DOHH2 (cell line): ENCODE results near the gene IRF1.

ENCODE experiments used
- H3F3A ChIP-seq: fragments of 200-600 bp; sonication (generic), shearing (Covaris generic); 2 replicates; pipeline ENCODE4 v1.6.0; 2016; ENCODE audit warnings: antibody characterized with exemption, mild to moderate bottlenecking; ENCODE audit not compliant: control insufficient read depth, insufficient read depth
- H3K27ac ChIP-seq: fragments of 200-600 bp; sonication (generic); 2 replicates; pipeline ENCODE4 v1.5.1; 2014; ENCODE audit warnings: low read depth, mild to moderate bottlenecking, low read length, moderate library complexity
- H3K27me3 ChIP-seq: fragments of 200-600 bp; sonication (generic); 2 replicates; pipeline ENCODE4 v1.6.1; 2014; ENCODE audit warnings: mild to moderate bottlenecking, low read length, mixed read lengths; ENCODE audit not compliant: control insufficient read depth
- H3K36me3 ChIP-seq: fragments of 200-600 bp; sonication (generic); 2 replicates; pipeline ENCODE4 v1.6.1; 2014; ENCODE audit warnings: mild to moderate bottlenecking, low read length, moderate library complexity, mixed read lengths; ENCODE audit not compliant: control insufficient read depth
- H3K4me1 ChIP-seq: fragments of 200-600 bp; sonication (generic); 2 replicates; pipeline ENCODE4 v1.6.1; 2014; ENCODE audit warnings: mild to moderate bottlenecking, low read length, mixed read lengths; ENCODE audit not compliant: control insufficient read depth
- H3K4me2 ChIP-seq: fragments of 200-600 bp; sonication (generic); 2 replicates; pipeline ENCODE4 v1.6.0; 2014; ENCODE audit warnings: mild to moderate bottlenecking, low read length, moderate library complexity
- H3K4me3 ChIP-seq: fragments of 200-600 bp; sonication (generic); 2 replicates; pipeline ENCODE4 v1.5.1; 2014; ENCODE audit warnings: mild to moderate bottlenecking, low read length, mixed read lengths
- H3K79me2 ChIP-seq: fragments of 200-600 bp; sonication (generic); 2 replicates; pipeline ENCODE4 v1.6.1; 2014; ENCODE audit warnings: mild to moderate bottlenecking, low read length, mixed read lengths; ENCODE audit not compliant: control insufficient read depth
- H3K9me2 ChIP-seq: fragments of 200-600 bp; sonication (generic); replicated peaks from 2 replicates; pipeline ENCODE4 v1.6.1; 2014; ENCODE audit warnings: mild to moderate bottlenecking, low read length, mixed read lengths; ENCODE audit not compliant: control insufficient read depth
- H3K9me3 ChIP-seq: fragments of 200-600 bp; sonication (generic); 2 replicates; pipeline ENCODE4 v1.6.1; 2014; ENCODE audit warnings: antibody characterized with exemption, low read length, mixed read lengths; ENCODE audit not compliant: control insufficient read depth, insufficient read depth
- H4K20me1 ChIP-seq: fragments of 200-600 bp; sonication (generic); 2 replicates; pipeline ENCODE4 v1.6.0; 2014; ENCODE audit warnings: low read depth, mild to moderate bottlenecking, antibody characterized with exemption, low read length, moderate library complexity; ENCODE audit not compliant: control insufficient read depth, insufficient read depth
- EZH2phosphoT487 ChIP-seq: fragments of 200-600 bp; sonication (generic); IDR thresholded peaks from 2 replicates; pipeline ENCODE4 v1.6.1; 2017; ENCODE audit warnings: borderline replicate concordance, mild to moderate bottlenecking, antibody characterized with exemption, low read length, moderate library complexity, mixed read lengths
- TF ChIP-seq, protein P1 (sequence below): fragments of 200-600 bp; sonication (generic); IDR thresholded peaks from one replicate; pipeline ENCODE4 v1.5.1; 2014; ENCODE audit warnings: antibody characterized with exemption, mild to moderate bottlenecking, low read depth, low read length; ENCODE audit not compliant: poor library complexity, severe bottlenecking

Gene IRF1

DNA sequence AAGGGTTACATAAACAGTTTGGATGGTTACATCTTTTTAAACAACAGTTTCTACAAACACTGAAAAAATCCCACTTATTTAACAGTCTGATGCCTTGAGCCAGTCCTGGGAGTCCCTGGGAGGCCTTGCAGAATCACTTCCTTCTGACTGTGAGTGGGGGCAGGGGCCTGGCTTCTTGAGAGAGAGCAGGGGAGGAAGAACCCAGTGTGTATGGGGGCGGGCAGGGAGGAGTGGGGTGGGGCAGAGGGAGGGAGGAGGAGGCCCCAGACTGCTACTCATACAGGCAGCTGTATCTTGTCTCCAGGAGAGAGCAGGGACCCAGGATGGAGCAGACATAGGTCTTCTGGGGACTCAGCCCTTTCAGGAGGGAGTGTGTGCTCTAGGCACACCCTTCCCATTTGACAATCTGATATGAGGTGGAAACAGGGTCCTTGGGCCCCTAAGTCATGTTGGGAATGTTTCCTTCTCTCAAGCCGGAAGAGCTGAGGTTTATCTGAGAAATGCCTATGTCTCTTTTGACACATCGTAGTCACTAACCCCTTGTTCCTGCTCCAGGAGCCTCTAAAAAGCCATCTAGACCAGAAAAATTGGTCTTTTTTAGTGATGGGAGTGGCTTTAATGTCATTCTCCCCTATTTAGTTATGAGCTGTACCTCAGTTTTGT, 52.8 kb downstream of the IRF1 start:
- Histone ChIP-seq H3K4me3 (0 out of 2 replicates have a peak overlapping the region, but pooled peaks have one; percentile 26), H3K4me1 (peaks cover 15% of the 10 kb centered on the region), H3K27me3 (no peaks in the 10 kb centered on the region), H3K9me2 (no peaks in the 10 kb centered on the region), H3K4me2 (peak overlapping the region; percentile 48), H4K20me1 (no peaks in the 10 kb centered on the region), H3K36me3 (no peaks in the 10 kb centered on the region), H3K79me2 (no peaks in the 10 kb centered on the region), H3F3A (no peaks in the 10 kb centered on the region), H3K9me3 (no peaks in the 10 kb centered on the region), H3K27ac (no peak overlapping the region)
- TF ChIP-seq EZH2phosphoT487: no peak
- TF ChIP-seq, protein P1, sequence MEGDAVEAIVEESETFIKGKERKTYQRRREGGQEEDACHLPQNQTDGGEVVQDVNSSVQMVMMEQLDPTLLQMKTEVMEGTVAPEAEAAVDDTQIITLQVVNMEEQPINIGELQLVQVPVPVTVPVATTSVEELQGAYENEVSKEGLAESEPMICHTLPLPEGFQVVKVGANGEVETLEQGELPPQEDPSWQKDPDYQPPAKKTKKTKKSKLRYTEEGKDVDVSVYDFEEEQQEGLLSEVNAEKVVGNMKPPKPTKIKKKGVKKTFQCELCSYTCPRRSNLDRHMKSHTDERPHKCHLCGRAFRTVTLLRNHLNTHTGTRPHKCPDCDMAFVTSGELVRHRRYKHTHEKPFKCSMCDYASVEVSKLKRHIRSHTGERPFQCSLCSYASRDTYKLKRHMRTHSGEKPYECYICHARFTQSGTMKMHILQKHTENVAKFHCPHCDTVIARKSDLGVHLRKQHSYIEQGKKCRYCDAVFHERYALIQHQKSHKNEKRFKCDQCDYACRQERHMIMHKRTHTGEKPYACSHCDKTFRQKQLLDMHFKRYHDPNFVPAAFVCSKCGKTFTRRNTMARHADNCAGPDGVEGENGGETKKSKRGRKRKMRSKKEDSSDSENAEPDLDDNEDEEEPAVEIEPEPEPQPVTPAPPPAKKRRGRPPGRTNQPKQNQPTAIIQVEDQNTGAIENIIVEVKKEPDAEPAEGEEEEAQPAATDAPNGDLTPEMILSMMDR: no peak

DNA sequence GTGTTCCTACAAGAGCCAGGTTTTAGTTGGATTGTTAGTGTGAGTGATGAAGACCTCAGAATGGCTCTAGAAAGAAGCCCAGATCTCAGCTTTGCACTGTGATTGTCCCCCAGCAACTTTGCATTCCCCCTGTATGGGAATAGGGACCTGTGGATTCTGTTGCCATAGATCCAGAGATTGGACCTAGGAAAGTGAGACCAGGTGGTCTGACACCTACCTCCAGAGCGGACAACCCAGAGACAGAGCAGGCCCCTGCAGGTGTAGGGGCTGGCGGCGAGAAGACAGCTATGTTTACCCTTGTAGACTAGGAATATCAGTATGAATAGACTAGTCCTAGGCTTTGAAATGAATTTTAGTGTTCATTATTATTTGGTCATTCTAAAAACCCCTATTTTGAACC, 53.6 kb downstream of the IRF1 start:
- H3K4me3 ChIP-seq: no peak overlapping the region
- no peaks in the 10 kb centered on the region for H3K79me2 ChIP-seq
- H3K9me2 ChIP-seq: no peaks in the 10 kb centered on the region
- H3F3A ChIP-seq: no peaks in the 10 kb centered on the region
- H3K4me1 ChIP-seq: peaks cover 15% of the 10 kb centered on the region
- TF ChIP-seq, protein P1: no peak
- TF ChIP-seq EZH2phosphoT487: no peak
- H3K9me3 ChIP-seq: no peaks in the 10 kb centered on the region
- no peaks in the 10 kb centered on the region for H3K36me3 ChIP-seq
- H3K27ac ChIP-seq: no peak overlapping the region
- no peaks in the 10 kb centered on the region for H4K20me1 ChIP-seq
- H3K4me2 ChIP-seq: peak overlapping the region; percentile 48
- no peaks in the 10 kb centered on the region for H3K27me3 ChIP-seq

DNA sequence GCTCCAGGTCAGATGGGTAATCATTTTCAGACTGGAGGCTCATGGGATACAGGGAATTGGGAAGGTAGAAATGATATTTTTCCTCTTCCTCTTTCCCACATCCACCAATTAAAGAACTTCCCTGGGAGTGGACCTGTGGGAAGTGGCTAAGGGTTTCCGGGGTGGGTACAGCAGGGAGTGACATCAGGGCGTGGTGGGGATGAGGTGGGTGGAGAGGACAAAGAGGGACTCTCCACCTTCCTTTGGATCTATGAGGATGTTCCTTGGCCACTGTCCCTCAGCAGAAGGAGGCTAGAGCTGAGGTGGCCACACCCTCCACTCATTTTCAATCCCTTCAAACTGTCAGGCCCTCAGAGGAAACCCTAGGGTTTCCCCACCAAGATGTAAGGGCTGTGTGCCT, 54.7 kb downstream of the IRF1 start:
- no peaks in the 10 kb centered on the region for H3F3A ChIP-seq
- peaks cover 15% of the 10 kb centered on the region for H3K4me1 ChIP-seq
- no peaks in the 10 kb centered on the region for H3K79me2 ChIP-seq
- no peaks in the 10 kb centered on the region for H3K27me3 ChIP-seq
- no peaks in the 10 kb centered on the region for H3K36me3 ChIP-seq
- no peaks in the 10 kb centered on the region for H4K20me1 ChIP-seq
- H3K27ac ChIP-seq: no peak overlapping the region
- no peak overlapping the region for H3K4me3 ChIP-seq
- no peaks in the 10 kb centered on the region for H3K9me2 ChIP-seq
- no peaks in the 10 kb centered on the region for H3K9me3 ChIP-seq
- TF ChIP-seq, protein P1: no peak
- no peak for TF ChIP-seq EZH2phosphoT487
- no peak overlapping the region for H3K4me2 ChIP-seq
